ENCODE measurements around the gene MX2. TPM values are rescaled to one million over a fixed set of nuclear protein-coding genes. Genes with fewer than 3 reads are reported as not detected.

MX2 gene
- total and polyA plus RNA-seq, 2 of the 4 experiments (the other 2 are of a cell fraction) = 0.53 to 0.54 TPM

- ChIA-PET CTCF (no interaction called here), POLR2A (ENCODE audit: unreplicated experiment) (no interaction called here)
- H2BK15ac ChIP-seq (ENCODE audit: low read depth, low read length) = no peak overlapping the region
- no peak overlapping the region for H2AK9ac ChIP-seq (replicated peaks; ENCODE audit: low read depth, low read length, poor library complexity)
- in situ Hi-C loops (cut with MboI; ENCODE audit: low sequenced_read_pairs) = loop anchor here (10.0 kb wide), 1 partner anchor 112 kb away; no protein-coding TSS in a partner anchor
- BruUV-seq (replicated peaks) = no TSS peak
- ATAC-seq (ENCODE audit: low read depth) = no peak
- H3K36me3 ChIP-seq (ENCODE audit: control insufficient read depth, insufficient read depth, low read length) = no peaks in the 10 kb centered on the region
- H2BK120ac ChIP-seq (ENCODE audit: low read depth, low read length) = no peak overlapping the region
- no peak overlapping the region for H3K4ac ChIP-seq (ENCODE audit: low read depth, low read length)
- TF ChIP-seq POLR2A (IDR thresholded peaks at IDR 0.05; ENCODE audit: low read depth, low read length) = no peak
- no peak for TF ChIP-seq RFX5 (IDR thresholded peaks at IDR 0.05; ENCODE audit: low read depth, low read length)
- no peak for TF ChIP-seq MXI1 (IDR thresholded peaks at IDR 0.05; ENCODE audit: borderline replicate concordance, low read depth, low read length)
- no peak for TF ChIP-seq SMC3 (IDR thresholded peaks at IDR 0.05; ENCODE audit: low read depth, low read length)
- no peak overlapping the region for H3K27ac ChIP-seq (ENCODE audit: insufficient read depth, low read length)
- H3K79me1 ChIP-seq (ENCODE audit: low read depth in 1 of 2, low read length in 2 of 2) = no peaks in the 10 kb centered on the region
- H4K5ac ChIP-seq (ENCODE audit: low read depth, low read length) = no peak overlapping the region
- no peak overlapping the region for H3K14ac ChIP-seq (replicated peaks; ENCODE audit: low read depth, low read length)
- dilution Hi-C loops (cut with HindIII; ENCODE audit: low sequenced_read_pairs, unreplicated experiment) = no loop called here
- peaks cover 1% of the 10 kb centered on the region; the same call in 1 of the 2 replicates for H3K27me3 ChIP-seq (ENCODE audit: control insufficient read depth, insufficient read depth, low read length)
- no peak overlapping the region for H3K56ac ChIP-seq (ENCODE audit: extremely low read depth, insufficient read depth, low read length)
- no peak for DNase-seq
- H3K9me1 ChIP-seq (ENCODE audit: insufficient read depth, low read length) = no peaks in the 10 kb centered on the region
- no peak overlapping the region for H3K18ac ChIP-seq (ENCODE audit: low read depth, low read length)
- no peak overlapping the region for H2AK5ac ChIP-seq (ENCODE audit: low read depth, low read length)
- H3K23ac ChIP-seq (ENCODE audit: low read depth, low read length) = no peak overlapping the region
- no peak overlapping the region for H4K8ac ChIP-seq (ENCODE audit: low read depth in 2 of 2, low read length in 2 of 2)
- H3K9ac ChIP-seq (ENCODE audit: low read depth, low read length) = no peak overlapping the region
- no peaks in the 10 kb centered on the region for H3K9me3 ChIP-seq (ENCODE audit: control insufficient read depth, insufficient read depth, low read length)
- no peaks in the 10 kb centered on the region for H3K4me1 ChIP-seq (ENCODE audit: control insufficient read depth, insufficient read depth, low read length)
- no peak overlapping the region for H3K4me2 ChIP-seq (ENCODE audit: low read depth, low read length)
- H4K20me1 ChIP-seq (ENCODE audit: insufficient read depth, low read length) = no peaks in the 10 kb centered on the region
- intact Hi-C loops (cut with micrococcal nuclease) = no loop called here
- H3K4me3 ChIP-seq (ENCODE audit: insufficient read depth, low read depth, low read length) = no peak overlapping the region
- H2AFZ ChIP-seq (replicated peaks; ENCODE audit: low read length, poor library complexity) = no peak overlapping the region
- no peak overlapping the region for H2BK5ac ChIP-seq (ENCODE audit: low read depth, low read length, poor library complexity, severe bottlenecking)
- no peak overlapping the region for H2BK20ac ChIP-seq (ENCODE audit: low read depth, low read length)
- no peak overlapping the region for H4K91ac ChIP-seq (ENCODE audit: insufficient read depth, low read depth, low read length)
- 84% methylated on average over 6 of the region's 10 CpGs; no CpG with 5 or more reads in 1 of the 2 experiments for WGBS, 2 experiments (ENCODE audit: extremely low coverage in 2 of 2, insufficient read length in 1 of 2)
Observed at GRCh38 chr21:41402796-41403195, 41.0 kb downstream of the MX2 start.
